HCT116 (cell line): ENCODE data around the gene LRIG1.

Experiments
- CEBPB ChIP-seq: IDR thresholded peaks from 2 replicates; pipeline ENCODE4 v1.6.1; 2012; ENCODE audit warnings: low read depth
- ELF1 ChIP-seq: IDR thresholded peaks from 2 replicates; pipeline ENCODE4 v1.6.1; 2012; ENCODE audit warnings: low read depth, borderline replicate concordance
- EZH2 ChIP-seq: fragments of 200-600 bp; sonication (generic); IDR thresholded peaks from 2 replicates; pipeline ENCODE4 v1.6.1; 2017; ENCODE audit warnings: antibody characterized with exemption, mixed run types
- POLR2A ChIP-seq: IDR thresholded peaks from 2 replicates; pipeline ENCODE4 v1.7.0; 2011; ENCODE audit warnings: borderline replicate concordance; ENCODE audit not compliant: insufficient read depth, insufficient read length; ENCODE audit errors: extremely low read depth
- RAD21 ChIP-seq: IDR thresholded peaks from 2 replicates; pipeline ENCODE4 v1.6.1; 2012; ENCODE audit warnings: low read depth, mild to moderate bottlenecking
- YY1 ChIP-seq: IDR thresholded peaks from 2 replicates; pipeline ENCODE4 v1.6.1; 2011; ENCODE audit warnings: low read length, low read depth, moderate library complexity, mild to moderate bottlenecking; ENCODE audit not compliant: insufficient replicate concordance; ENCODE audit errors: extremely low read depth
- TF ChIP-seq, protein P1 (sequence below), 3 experiments: fragments of 200-600 bp in 1 of 3; sonication (generic) in 1 of 3; IDR thresholded peaks in 2 of 3; conservative IDR thresholded peaks in 1 of 3; 2 replicates each; pipeline ENCODE4 v1.5.1; 2012 to 2017; ENCODE audit warnings: low read depth in 2 of 3, low read length in 2 of 3, antibody characterized with exemption in 1 of 3, borderline replicate concordance in 1 of 3, control low read depth in 1 of 3, mild to moderate bottlenecking in 1 of 3, mixed read lengths in 1 of 3, mixed run types in 1 of 3, moderate library complexity in 1 of 3; ENCODE audit not compliant: insufficient read depth in 1 of 3
- TF ChIP-seq, protein P2 (sequence below): IDR thresholded peaks from 2 replicates; pipeline ENCODE4 v1.6.1; 2012

DNA sequence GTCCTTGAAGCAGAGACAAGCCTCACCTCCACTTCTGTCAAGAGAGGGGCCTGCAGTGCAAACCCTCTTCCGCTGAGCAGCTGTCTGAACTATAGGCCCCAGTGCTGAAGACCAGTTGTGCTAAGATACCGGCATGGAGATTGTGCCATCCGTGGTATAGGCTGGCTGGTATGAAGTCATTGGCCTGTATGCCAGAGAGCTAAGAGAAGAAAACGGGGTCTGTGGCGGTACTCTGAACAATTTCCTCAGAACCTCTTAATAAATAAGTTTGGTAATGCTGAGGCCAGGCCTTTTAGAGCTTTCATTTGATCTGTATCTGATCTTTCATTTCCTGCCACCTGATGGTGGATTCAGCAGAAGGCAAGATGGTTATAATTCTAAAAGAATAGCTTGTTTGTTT, 123.0 kb downstream of the LRIG1 start:
- TF ChIP-seq YY1 (no peak), ELF1 (no peak), POLR2A (no peak), RAD21 (no peak), EZH2 (no peak), CEBPB (no peak)
- TF ChIP-seq, protein P1, sequence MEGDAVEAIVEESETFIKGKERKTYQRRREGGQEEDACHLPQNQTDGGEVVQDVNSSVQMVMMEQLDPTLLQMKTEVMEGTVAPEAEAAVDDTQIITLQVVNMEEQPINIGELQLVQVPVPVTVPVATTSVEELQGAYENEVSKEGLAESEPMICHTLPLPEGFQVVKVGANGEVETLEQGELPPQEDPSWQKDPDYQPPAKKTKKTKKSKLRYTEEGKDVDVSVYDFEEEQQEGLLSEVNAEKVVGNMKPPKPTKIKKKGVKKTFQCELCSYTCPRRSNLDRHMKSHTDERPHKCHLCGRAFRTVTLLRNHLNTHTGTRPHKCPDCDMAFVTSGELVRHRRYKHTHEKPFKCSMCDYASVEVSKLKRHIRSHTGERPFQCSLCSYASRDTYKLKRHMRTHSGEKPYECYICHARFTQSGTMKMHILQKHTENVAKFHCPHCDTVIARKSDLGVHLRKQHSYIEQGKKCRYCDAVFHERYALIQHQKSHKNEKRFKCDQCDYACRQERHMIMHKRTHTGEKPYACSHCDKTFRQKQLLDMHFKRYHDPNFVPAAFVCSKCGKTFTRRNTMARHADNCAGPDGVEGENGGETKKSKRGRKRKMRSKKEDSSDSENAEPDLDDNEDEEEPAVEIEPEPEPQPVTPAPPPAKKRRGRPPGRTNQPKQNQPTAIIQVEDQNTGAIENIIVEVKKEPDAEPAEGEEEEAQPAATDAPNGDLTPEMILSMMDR (IDR thresholded peaks at IDR 0.05 in 2 of 3, conservative IDR thresholded peaks at IDR 0.05 in 1 of 3; ENCODE audit: borderline replicate concordance in 1 of 3, insufficient read depth in 1 of 3, low read depth in 2 of 3, low read length in 2 of 3), result no peak
- TF ChIP-seq, protein P2, sequence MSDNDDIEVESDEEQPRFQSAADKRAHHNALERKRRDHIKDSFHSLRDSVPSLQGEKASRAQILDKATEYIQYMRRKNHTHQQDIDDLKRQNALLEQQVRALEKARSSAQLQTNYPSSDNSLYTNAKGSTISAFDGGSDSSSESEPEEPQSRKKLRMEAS, result no peak
